D341Med (cell line): ENCODE results near the gene SSH2.

ENCODE experiments used
- DNase-seq: peaks from one replicate; pipeline ENCODE4 v3.0.0; 2012; ENCODE audit warnings: low spot score

Gene SSH2

GRCh38 chr17:29576214-29577000 is 353.6 kb downstream of the SSH2 start:
- no peak for DNase-seq
